GM20431 (cell line): ENCODE measurements around the gene RMP24.
"Not testable (repeated sequence)": the region's sequence is repeated elsewhere in the genome, so short reads cannot be mapped to it uniquely, and the experiment has no call there.

Experiments
- in situ Hi-C: fragments of 300-500 bp; cut with MseI, MboI; formaldehyde crosslinking; loops from one replicate; pipeline ENCODE4 v1.15.0; 2020; ENCODE audit warnings: low sequenced_read_pairs; ENCODE audit not compliant: unreplicated experiment

Gene RMP24

GRCh38 chr18:35962320-35962719, 10.2 kb upstream of the RMP24 start:
- in situ Hi-C loops = no loop called here

GRCh38 chr18:35964319-35964718, 8.2 kb upstream of the RMP24 start:
- in situ Hi-C loops = no loop called here

GRCh38 chr18:35967866-35968265, 4.6 kb upstream of the RMP24 start:
- in situ Hi-C loops = not testable (repeated sequence)

- in situ Hi-C loops = no loop called here
Observed at GRCh38 chr18:35968278-35968880, 4.1 kb upstream of the RMP24 start.

- in situ Hi-C loops = no loop called here
Observed at GRCh38 chr18:35969676-35970075, 2.8 kb upstream of the RMP24 start.

- in situ Hi-C loops = no loop called here
Observed at GRCh38 chr18:35971661-35972196, 750 bp upstream of the RMP24 start.

- in situ Hi-C loops = no loop called here
Observed at GRCh38 chr18:35973650-35974049, 1.2 kb downstream of the RMP24 start.

- in situ Hi-C loops = no loop called here
Observed at GRCh38 chr18:35974181-35974580, 1.7 kb downstream of the RMP24 start.

- in situ Hi-C loops = no loop called here
Observed at GRCh38 chr18:35979112-35979511, 6.6 kb downstream of the RMP24 start.

- in situ Hi-C loops = no loop called here
Observed at GRCh38 chr18:35982409-35983114, 10.1 kb downstream of the RMP24 start.

GRCh38 chr18:35983147-35983546, 10.7 kb downstream of the RMP24 start:
- in situ Hi-C loops = no loop called here

- in situ Hi-C loops = no loop called here
Observed at GRCh38 chr18:35983818-35984217, 11.3 kb downstream of the RMP24 start.

- in situ Hi-C loops = no loop called here
Observed at GRCh38 chr18:35991696-35992095, 19.2 kb downstream of the RMP24 start.

- in situ Hi-C loops = no loop called here
Observed at GRCh38 chr18:35993013-35993412, 20.5 kb downstream of the RMP24 start.

GRCh38 chr18:35998967-35999366, 26.5 kb downstream of the RMP24 start:
- in situ Hi-C loops = no loop called here

- in situ Hi-C loops = loop anchor here (25.0 kb wide), 1 partner anchor 287 kb away; the partner anchor contains the start of gene FHOD3
Observed at GRCh38 chr18:35999925-36000324, 27.4 kb downstream of the RMP24 start.

- in situ Hi-C loops = loop anchor here (25.0 kb wide), 1 partner anchor 280 kb away; the partner anchor contains the start of gene FHOD3
Observed at GRCh38 chr18:36006997-36007396, 34.5 kb downstream of the RMP24 start.

GRCh38 chr18:36009214-36009613, 36.7 kb downstream of the RMP24 start:
- in situ Hi-C loops = loop anchor here (25.0 kb wide), 1 partner anchor 278 kb away; the partner anchor contains the start of gene FHOD3

GRCh38 chr18:36012891-36013290, 40.4 kb downstream of the RMP24 start:
- in situ Hi-C loops = loop anchor here (25.0 kb wide), 1 partner anchor 274 kb away; the partner anchor contains the start of gene FHOD3

GRCh38 chr18:36015629-36016028, 43.1 kb downstream of the RMP24 start:
- in situ Hi-C loops = loop anchor here (25.0 kb wide), 1 partner anchor 272 kb away; the partner anchor contains the start of gene FHOD3

- in situ Hi-C loops = loop anchor here (25.0 kb wide), 1 partner anchor 270 kb away; the partner anchor contains the start of gene FHOD3
Observed at GRCh38 chr18:36017232-36017631, 44.8 kb downstream of the RMP24 start.
